GM23338 (cell line): Measurements from ENCODE around the gene ZIC5. TPM values are rescaled to one million over a fixed set of nuclear protein-coding genes. Genes with fewer than 3 reads are reported as not detected.

Source experiments
- ATAC-seq: fragments of 200-7000 bp; cut with Tn5 transposase; 3 replicates; pipeline ENCODE4 v1.9.1; 2020
- DNase-seq: peaks from one replicate; pipeline ENCODE4 v3.0.0-alpha.2; 2015; ENCODE audit warnings: low spot score
- H2AFZ ChIP-seq: fragments of 200-600 bp; sonication (generic); 2 replicates; pipeline ENCODE4 v1.8.0; 2016; ENCODE audit warnings: antibody characterized with exemption, mild to moderate bottlenecking, moderate library complexity
- H3F3A ChIP-seq: fragments of 200-600 bp; sonication (generic); replicated peaks from 2 replicates; pipeline ENCODE4 v1.8.0; 2017; ENCODE audit warnings: antibody characterized with exemption, mixed run types, low read depth
- H3K27ac ChIP-seq: fragments of 200-600 bp; sonication (generic); 2 replicates; pipeline ENCODE4 v1.6.1; 2016; ENCODE audit warnings: low read depth
- H3K27me3 ChIP-seq: fragments of 200-600 bp; sonication (generic); 2 replicates; pipeline ENCODE4 v1.8.0; 2016; ENCODE audit warnings: mild to moderate bottlenecking, mixed run types, moderate library complexity; ENCODE audit not compliant: insufficient read depth
- H3K36me3 ChIP-seq: fragments of 200-600 bp; sonication (generic); 2 replicates; pipeline ENCODE4 v1.8.0; 2016; ENCODE audit warnings: mild to moderate bottlenecking; ENCODE audit not compliant: insufficient read depth
- H3K4me1 ChIP-seq: fragments of 200-600 bp; sonication (generic); 2 replicates; pipeline ENCODE4 v1.8.0; 2016; ENCODE audit warnings: mild to moderate bottlenecking, moderate library complexity; ENCODE audit not compliant: insufficient read depth
- H3K4me2 ChIP-seq: fragments of 200-600 bp; sonication (generic); 2 replicates; pipeline ENCODE4 v1.7.1; 2017; ENCODE audit warnings: mixed run types
- H3K4me3 ChIP-seq: fragments of 200-600 bp; sonication (generic); 2 replicates; pipeline ENCODE4 v1.6.1; 2016; ENCODE audit warnings: mixed run types
- H3K79me2 ChIP-seq: fragments of 200-600 bp; sonication (generic); replicated peaks from 2 replicates; pipeline ENCODE4 v1.8.0; 2017; ENCODE audit warnings: mild to moderate bottlenecking; ENCODE audit not compliant: insufficient read depth
- H3K9me2 ChIP-seq: fragments of 200-600 bp; sonication (generic); 2 replicates; pipeline ENCODE4 v1.8.0; 2017; ENCODE audit not compliant: insufficient read depth
- H4K20me1 ChIP-seq: fragments of 200-600 bp; sonication (generic); replicated peaks from 2 replicates; pipeline ENCODE4 v1.8.0; 2017; ENCODE audit warnings: mild to moderate bottlenecking; ENCODE audit not compliant: insufficient read depth
- H3K27ac Mint-ChIP-seq: 2 replicates; pipeline ENCODE4 v1.8.0; 2020; ENCODE audit warnings: inconsistent platforms, mild to moderate bottlenecking, moderate library complexity, mixed read lengths
- H3K27me3 Mint-ChIP-seq: 3 replicates; pipeline ENCODE4 v1.8.0; 2022; ENCODE audit warnings: low read depth, mild to moderate bottlenecking, moderate library complexity, mixed read lengths, inconsistent platforms; ENCODE audit not compliant: insufficient read depth, poor library complexity
- H3K36me3 Mint-ChIP-seq: 3 replicates; pipeline ENCODE4 v1.8.0; 2021; ENCODE audit warnings: low read depth, mild to moderate bottlenecking, inconsistent platforms, moderate library complexity, mixed read lengths
- H3K4me1 Mint-ChIP-seq: 3 replicates; pipeline ENCODE4 v1.8.0; 2020; ENCODE audit warnings: mild to moderate bottlenecking, inconsistent platforms, mixed read lengths
- H3K4me3 Mint-ChIP-seq: 3 replicates; pipeline ENCODE4 v1.8.0; 2021; ENCODE audit warnings: moderate library complexity, mild to moderate bottlenecking, inconsistent platforms, mixed read lengths
- H3K9me3 Mint-ChIP-seq: 3 replicates; pipeline ENCODE4 v1.8.0; 2020; ENCODE audit warnings: moderate library complexity, mild to moderate bottlenecking, inconsistent platforms, mixed read lengths
- CREB1 ChIP-seq: fragments of 250-450 bp; sonication (Bioruptor Pico); IDR thresholded peaks from 2 replicates; pipeline ENCODE4 v1.5.0; 2020; ENCODE audit warnings: low read depth, mild to moderate bottlenecking, moderate library complexity
- EZH2 ChIP-seq: fragments of 200-600 bp; sonication (generic); IDR thresholded peaks from one replicate; pipeline ENCODE4 v1.8.0; 2017; ENCODE audit warnings: antibody characterized with exemption, mild to moderate bottlenecking, low read depth; ENCODE audit not compliant: unreplicated experiment
- EZH2phosphoT487 ChIP-seq: fragments of 200-600 bp; sonication (generic); IDR thresholded peaks from one replicate; pipeline ENCODE4 v1.8.1; 2018; ENCODE audit warnings: antibody characterized with exemption; ENCODE audit not compliant: unreplicated experiment
- JUNB ChIP-seq: IDR thresholded peaks from one replicate; pipeline ENCODE4 v1.6.1; 2016; ENCODE audit warnings: antibody characterized with exemption; ENCODE audit not compliant: unreplicated experiment
- NANOG ChIP-seq: IDR thresholded peaks from 2 replicates; pipeline ENCODE4 v1.6.1; 2016; ENCODE audit warnings: antibody characterized with exemption, borderline replicate concordance
- POLR2AphosphoS5 ChIP-seq: IDR thresholded peaks from 2 replicates; pipeline ENCODE4 v1.6.1; 2016; ENCODE audit warnings: antibody characterized with exemption, low read depth
- STAT1 ChIP-seq: IDR thresholded peaks from one replicate; pipeline ENCODE4 v1.6.1; 2016; ENCODE audit warnings: antibody characterized with exemption; ENCODE audit not compliant: unreplicated experiment
- ZNF114 ChIP-seq: fragments of 250-450 bp; sonication (Bioruptor Pico); IDR thresholded peaks from 2 replicates; pipeline ENCODE4 v1.5.0; 2020; ENCODE audit warnings: mild to moderate bottlenecking, moderate library complexity
- ZNF331 ChIP-seq: fragments of 250-450 bp; sonication (Bioruptor Pico); IDR thresholded peaks from 2 replicates; pipeline ENCODE4 v1.5.0; 2020; ENCODE audit warnings: low read depth, mild to moderate bottlenecking, moderate library complexity
- polyA plus RNA-seq: library from polyadenylated mRNA; unstranded; fragments of >200 nt; fragmentation: Nextera tagmentation; extraction: Ambion mirVana; gene quantifications from 2 replicates; pipeline ENCODE4 v1.2.1, GENCODE V29; 2016
- total RNA-seq: library from RNA; depleted of rRNA; stranded (reverse); fragments of >200 nt; shearing (Covaris generic); gene quantifications from 2 replicates; pipeline ENCODE4 v1.2.3, GENCODE V29; 2014
- TF ChIP-seq, protein P1 (sequence below): IDR thresholded peaks from 2 replicates; pipeline ENCODE4 v1.6.1; 2016; ENCODE audit warnings: antibody characterized with exemption
- TF ChIP-seq, protein P2 (sequence below): IDR thresholded peaks from one replicate; pipeline ENCODE4 v1.6.1; 2018; ENCODE audit warnings: antibody characterized with exemption; ENCODE audit not compliant: unreplicated experiment
- TF ChIP-seq, protein P3 (sequence below), 2 experiments: fragments of 200-600 bp in 1 of 2; sonication (generic) in 1 of 2; conservative IDR thresholded peaks; 2 replicates each; pipeline versions ENCODE4 v1.5.1 to v1.6.1; 2016 to 2017; ENCODE audit warnings: antibody characterized with exemption in 2 of 2, low read depth in 2 of 2, mild to moderate bottlenecking in 2 of 2, moderate library complexity in 1 of 2
- TF ChIP-seq, protein P4 (sequence below): fragments of 250-450 bp; sonication (Bioruptor Pico); IDR thresholded peaks from 2 replicates; pipeline ENCODE4 v1.5.0; 2020; ENCODE audit warnings: mild to moderate bottlenecking, moderate library complexity

ZIC5 gene
- total and polyA plus RNA-seq, 2 experiments from 2014 or later, result 14.1 to 28.0 TPM

DNA sequence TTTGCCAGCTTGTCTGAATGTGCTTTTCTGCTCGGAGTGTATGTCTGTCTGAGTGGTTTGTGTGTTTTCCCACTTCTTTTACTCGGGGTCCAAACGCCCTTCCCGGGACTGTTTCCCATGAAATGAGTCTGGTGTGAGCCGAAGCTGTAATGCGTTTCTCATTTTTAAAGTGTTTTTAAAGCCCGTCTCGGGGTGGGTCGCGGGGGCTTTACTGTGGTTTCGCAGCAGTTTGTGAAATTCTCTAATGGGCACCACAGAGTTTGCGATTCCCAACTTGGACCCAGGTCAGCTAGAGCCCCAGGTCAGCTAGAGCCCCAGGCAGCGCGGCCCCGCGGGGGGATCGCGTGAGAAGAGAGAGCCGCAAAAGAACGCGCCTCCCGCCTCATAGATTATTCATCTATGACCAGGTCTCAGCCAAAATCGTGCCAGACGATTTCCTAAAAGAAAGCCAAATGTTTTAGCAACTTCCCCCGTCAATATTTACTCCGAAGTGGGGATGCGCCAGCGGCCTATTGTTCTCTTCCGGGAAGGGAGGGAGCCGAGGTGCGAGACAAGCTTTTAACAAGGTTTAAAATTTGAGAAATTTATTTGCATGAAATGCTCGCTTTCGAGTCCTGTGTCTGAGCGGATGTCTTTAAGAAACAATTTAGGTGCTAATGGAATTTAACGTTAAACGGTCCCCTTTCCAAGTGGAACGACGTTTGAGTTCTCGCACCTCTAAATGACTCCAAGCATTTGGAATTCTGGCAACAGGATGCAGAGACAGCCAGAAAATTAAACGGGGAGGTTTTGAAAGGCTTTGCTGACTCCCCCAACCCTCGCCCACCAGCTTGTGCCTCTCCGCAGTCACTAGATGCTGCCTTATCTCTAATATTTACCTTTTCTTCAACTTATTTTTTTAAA is 12.2 kb upstream of the ZIC5 start:
- no peaks in the 10 kb centered on the region for H3K9me2 ChIP-seq
- H3K27me3 ChIP-seq, result peaks cover 73% of the 10 kb centered on the region
- TF ChIP-seq NANOG (no peak), CREB1 (CRISPR knock-in tag) (no peak), EZH2 (no peak), ZNF114 (no peak), JUNB (no peak), POLR2AphosphoS5 (no peak; the same call in 1 of the 2 replicates), ZNF331 (no peak), STAT1 (no peak), EZH2phosphoT487 (no peak)
- TF ChIP-seq, protein P1, sequence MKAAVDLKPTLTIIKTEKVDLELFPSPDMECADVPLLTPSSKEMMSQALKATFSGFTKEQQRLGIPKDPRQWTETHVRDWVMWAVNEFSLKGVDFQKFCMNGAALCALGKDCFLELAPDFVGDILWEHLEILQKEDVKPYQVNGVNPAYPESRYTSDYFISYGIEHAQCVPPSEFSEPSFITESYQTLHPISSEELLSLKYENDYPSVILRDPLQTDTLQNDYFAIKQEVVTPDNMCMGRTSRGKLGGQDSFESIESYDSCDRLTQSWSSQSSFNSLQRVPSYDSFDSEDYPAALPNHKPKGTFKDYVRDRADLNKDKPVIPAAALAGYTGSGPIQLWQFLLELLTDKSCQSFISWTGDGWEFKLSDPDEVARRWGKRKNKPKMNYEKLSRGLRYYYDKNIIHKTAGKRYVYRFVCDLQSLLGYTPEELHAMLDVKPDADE, result no peak
- TF ChIP-seq, protein P2, sequence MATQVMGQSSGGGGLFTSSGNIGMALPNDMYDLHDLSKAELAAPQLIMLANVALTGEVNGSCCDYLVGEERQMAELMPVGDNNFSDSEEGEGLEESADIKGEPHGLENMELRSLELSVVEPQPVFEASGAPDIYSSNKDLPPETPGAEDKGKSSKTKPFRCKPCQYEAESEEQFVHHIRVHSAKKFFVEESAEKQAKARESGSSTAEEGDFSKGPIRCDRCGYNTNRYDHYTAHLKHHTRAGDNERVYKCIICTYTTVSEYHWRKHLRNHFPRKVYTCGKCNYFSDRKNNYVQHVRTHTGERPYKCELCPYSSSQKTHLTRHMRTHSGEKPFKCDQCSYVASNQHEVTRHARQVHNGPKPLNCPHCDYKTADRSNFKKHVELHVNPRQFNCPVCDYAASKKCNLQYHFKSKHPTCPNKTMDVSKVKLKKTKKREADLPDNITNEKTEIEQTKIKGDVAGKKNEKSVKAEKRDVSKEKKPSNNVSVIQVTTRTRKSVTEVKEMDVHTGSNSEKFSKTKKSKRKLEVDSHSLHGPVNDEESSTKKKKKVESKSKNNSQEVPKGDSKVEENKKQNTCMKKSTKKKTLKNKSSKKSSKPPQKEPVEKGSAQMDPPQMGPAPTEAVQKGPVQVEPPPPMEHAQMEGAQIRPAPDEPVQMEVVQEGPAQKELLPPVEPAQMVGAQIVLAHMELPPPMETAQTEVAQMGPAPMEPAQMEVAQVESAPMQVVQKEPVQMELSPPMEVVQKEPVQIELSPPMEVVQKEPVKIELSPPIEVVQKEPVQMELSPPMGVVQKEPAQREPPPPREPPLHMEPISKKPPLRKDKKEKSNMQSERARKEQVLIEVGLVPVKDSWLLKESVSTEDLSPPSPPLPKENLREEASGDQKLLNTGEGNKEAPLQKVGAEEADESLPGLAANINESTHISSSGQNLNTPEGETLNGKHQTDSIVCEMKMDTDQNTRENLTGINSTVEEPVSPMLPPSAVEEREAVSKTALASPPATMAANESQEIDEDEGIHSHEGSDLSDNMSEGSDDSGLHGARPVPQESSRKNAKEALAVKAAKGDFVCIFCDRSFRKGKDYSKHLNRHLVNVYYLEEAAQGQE, result no peak
- TF ChIP-seq, protein P3, sequence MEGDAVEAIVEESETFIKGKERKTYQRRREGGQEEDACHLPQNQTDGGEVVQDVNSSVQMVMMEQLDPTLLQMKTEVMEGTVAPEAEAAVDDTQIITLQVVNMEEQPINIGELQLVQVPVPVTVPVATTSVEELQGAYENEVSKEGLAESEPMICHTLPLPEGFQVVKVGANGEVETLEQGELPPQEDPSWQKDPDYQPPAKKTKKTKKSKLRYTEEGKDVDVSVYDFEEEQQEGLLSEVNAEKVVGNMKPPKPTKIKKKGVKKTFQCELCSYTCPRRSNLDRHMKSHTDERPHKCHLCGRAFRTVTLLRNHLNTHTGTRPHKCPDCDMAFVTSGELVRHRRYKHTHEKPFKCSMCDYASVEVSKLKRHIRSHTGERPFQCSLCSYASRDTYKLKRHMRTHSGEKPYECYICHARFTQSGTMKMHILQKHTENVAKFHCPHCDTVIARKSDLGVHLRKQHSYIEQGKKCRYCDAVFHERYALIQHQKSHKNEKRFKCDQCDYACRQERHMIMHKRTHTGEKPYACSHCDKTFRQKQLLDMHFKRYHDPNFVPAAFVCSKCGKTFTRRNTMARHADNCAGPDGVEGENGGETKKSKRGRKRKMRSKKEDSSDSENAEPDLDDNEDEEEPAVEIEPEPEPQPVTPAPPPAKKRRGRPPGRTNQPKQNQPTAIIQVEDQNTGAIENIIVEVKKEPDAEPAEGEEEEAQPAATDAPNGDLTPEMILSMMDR (conservative IDR thresholded peaks at IDR 0.05; ENCODE audit: low read depth in 2 of 2), result no peak
- TF ChIP-seq, protein P4, sequence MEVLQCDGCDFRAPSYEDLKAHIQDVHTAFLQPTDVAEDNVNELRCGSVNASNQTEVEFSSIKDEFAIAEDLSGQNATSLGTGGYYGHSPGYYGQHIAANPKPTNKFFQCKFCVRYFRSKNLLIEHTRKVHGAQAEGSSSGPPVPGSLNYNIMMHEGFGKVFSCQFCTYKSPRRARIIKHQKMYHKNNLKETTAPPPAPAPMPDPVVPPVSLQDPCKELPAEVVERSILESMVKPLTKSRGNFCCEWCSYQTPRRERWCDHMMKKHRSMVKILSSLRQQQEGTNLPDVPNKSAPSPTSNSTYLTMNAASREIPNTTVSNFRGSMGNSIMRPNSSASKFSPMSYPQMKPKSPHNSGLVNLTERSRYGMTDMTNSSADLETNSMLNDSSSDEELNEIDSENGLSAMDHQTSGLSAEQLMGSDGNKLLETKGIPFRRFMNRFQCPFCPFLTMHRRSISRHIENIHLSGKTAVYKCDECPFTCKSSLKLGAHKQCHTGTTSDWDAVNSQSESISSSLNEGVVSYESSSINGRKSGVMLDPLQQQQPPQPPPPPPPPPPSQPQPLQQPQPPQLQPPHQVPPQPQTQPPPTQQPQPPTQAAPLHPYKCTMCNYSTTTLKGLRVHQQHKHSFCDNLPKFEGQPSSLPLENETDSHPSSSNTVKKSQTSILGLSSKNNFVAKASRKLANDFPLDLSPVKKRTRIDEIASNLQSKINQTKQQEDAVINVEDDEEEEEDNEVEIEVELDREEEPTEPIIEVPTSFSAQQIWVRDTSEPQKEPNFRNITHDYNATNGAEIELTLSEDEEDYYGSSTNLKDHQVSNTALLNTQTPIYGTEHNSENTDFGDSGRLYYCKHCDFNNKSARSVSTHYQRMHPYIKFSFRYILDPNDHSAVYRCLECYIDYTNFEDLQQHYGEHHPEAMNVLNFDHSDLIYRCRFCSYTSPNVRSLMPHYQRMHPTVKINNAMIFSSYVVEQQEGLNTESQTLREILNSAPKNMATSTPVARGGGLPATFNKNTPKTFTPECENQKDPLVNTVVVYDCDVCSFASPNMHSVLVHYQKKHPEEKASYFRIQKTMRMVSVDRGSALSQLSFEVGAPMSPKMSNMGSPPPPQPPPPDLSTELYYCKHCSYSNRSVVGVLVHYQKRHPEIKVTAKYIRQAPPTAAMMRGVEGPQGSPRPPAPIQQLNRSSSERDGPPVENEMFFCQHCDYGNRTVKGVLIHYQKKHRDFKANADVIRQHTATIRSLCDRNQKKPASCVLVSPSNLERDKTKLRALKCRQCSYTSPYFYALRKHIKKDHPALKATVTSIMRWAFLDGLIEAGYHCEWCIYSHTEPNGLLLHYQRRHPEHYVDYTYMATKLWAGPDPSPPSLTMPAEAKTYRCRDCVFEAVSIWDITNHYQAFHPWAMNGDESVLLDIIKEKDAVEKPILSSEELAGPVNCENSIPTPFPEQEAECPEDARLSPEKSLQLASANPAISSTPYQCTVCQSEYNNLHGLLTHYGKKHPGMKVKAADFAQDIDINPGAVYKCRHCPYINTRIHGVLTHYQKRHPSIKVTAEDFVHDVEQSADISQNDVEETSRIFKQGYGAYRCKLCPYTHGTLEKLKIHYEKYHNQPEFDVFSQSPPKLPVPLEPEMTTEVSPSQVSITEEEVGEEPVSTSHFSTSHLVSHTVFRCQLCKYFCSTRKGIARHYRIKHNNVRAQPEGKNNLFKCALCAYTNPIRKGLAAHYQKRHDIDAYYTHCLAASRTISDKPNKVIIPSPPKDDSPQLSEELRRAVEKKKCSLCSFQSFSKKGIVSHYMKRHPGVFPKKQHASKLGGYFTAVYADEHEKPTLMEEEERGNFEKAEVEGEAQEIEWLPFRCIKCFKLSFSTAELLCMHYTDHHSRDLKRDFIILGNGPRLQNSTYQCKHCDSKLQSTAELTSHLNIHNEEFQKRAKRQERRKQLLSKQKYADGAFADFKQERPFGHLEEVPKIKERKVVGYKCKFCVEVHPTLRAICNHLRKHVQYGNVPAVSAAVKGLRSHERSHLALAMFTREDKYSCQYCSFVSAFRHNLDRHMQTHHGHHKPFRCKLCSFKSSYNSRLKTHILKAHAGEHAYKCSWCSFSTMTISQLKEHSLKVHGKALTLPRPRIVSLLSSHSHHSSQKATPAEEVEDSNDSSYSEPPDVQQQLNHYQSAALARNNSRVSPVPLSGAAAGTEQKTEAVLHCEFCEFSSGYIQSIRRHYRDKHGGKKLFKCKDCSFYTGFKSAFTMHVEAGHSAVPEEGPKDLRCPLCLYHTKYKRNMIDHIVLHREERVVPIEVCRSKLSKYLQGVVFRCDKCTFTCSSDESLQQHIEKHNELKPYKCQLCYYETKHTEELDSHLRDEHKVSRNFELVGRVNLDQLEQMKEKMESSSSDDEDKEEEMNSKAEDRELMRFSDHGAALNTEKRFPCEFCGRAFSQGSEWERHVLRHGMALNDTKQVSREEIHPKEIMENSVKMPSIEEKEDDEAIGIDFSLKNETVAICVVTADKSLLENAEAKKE (CRISPR knock-in tag), result no peak
- peaks cover 40% of the 10 kb centered on the region for H3F3A ChIP-seq
- peak overlapping the region; percentile 89 for H3K4me3 ChIP-seq
- peaks cover 6% of the 10 kb centered on the region; the same call in 1 of the 2 replicates for H3K36me3 ChIP-seq
- peak overlapping the region; percentile 97 for H3K27ac Mint-ChIP-seq
- peak overlapping the region; percentile 28; the same call in 1 of the 2 replicates for H3K27ac ChIP-seq
- peaks cover 55% of the 10 kb centered on the region for H3K79me2 ChIP-seq
- H3K4me3 Mint-ChIP-seq, result peak overlapping the region; percentile 97
- H3K27me3 Mint-ChIP-seq, result peaks cover 67% of the 10 kb centered on the region
- H2AFZ ChIP-seq, result no peak overlapping the region
- H3K4me2 ChIP-seq, result peak overlapping the region; percentile 87
- peaks cover 17% of the 10 kb centered on the region for H4K20me1 ChIP-seq
- DNase-seq (peak; percentile 63), ATAC-seq (no peak)
- peaks cover 54% of the 10 kb centered on the region for H3K36me3 Mint-ChIP-seq
- H3K4me1 ChIP-seq, result peaks cover 30% of the 10 kb centered on the region
- H3K4me1 Mint-ChIP-seq, result peaks cover 24% of the 10 kb centered on the region
- H3K9me3 Mint-ChIP-seq, result peaks cover 29% of the 10 kb centered on the region
